T-helper 22 cell (primary cell): ENCODE results near the gene PPP1R37.

ENCODE experiments used
- DNase-seq: peaks from one replicate; pipeline ENCODE4 v3.0.0-alpha.2; 2020; ENCODE audit warnings: low read depth

The PPP1R37 gene

DNA sequence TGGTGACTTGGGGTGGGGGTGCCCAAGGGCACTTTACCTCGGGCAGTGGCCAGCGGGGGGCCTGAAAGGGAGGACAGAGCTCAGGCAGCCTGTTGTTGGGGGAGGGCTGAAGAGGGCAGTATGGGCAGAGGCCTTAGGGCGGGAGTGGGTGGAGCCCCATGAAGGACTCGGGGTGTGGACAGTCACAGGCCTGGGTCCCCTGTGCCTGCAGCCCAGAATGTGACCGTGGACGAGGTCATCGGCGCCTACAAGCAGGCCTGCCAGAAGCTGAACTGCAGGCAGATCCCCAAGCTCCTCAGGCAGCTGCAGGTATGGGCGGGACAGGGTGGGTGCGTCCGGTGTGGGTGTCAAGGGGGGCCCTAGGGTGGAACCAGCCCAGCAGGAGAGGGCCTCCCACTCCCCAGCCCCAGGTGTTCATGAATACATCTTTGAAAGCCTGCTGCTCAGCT, 45.3 kb downstream of the PPP1R37 start:
- no peak for DNase-seq

DNA sequence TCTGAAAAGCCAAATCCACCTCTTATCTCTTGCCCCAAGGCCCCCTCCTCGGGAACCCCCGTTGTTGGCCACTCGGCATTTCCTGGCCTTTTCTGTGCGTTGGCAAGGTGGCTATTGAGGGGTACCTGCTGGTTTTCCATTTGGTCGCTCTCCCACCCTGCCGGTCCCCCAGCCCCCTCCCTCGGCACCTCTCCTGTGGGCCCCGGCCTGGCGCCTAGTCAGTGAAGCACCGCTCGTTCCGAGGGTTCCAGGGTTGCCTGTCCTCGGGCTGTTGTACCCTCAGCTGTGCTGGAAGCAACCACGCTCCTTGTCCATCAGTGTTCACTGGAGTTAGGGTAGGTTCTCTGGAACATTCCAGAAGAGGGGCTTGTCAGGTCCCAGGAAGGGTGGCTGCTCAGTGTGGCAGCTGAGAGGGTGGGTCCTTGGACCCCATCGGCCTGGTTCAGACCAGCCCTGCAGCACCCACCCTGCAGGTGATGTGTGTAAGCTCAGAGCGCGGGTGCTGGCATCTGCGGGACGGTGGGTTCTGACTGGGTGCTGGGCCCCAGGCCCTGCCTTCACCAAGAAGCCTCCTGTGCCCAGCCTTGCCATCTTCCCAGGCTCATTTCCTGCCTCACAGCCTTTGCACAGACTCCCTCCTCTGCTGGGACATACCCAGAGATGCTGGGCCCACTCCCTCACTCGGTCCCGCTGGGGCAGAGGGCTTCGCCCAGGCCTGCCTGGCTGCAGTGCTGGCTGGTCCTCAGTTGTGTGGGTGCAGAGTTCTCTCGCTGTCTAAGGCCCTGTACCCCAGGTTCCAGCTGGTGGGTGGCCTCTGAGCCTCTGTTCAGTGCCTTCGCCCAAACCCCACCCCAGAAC, 46.5 kb downstream of the PPP1R37 start:
- no peak for DNase-seq

DNA sequence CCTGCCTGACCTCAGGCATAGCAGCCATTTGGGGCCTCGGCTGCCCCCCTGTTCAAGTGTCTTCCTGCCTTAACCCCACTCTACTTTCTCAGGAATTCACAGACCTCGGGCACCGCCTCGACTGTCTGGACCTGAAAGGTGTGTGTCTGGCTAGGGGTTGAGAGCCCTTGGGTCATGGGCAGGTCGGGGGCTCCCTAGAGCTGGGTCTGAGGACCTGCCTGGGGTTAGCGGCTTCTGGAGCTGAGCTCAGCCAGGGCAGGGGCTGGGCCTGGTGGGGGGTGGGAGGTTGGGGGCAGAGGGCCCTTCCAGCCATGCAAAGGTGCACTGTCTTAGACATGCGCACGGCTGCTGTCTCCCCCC, 47.1 kb downstream of the PPP1R37 start:
- no peak for DNase-seq

DNA sequence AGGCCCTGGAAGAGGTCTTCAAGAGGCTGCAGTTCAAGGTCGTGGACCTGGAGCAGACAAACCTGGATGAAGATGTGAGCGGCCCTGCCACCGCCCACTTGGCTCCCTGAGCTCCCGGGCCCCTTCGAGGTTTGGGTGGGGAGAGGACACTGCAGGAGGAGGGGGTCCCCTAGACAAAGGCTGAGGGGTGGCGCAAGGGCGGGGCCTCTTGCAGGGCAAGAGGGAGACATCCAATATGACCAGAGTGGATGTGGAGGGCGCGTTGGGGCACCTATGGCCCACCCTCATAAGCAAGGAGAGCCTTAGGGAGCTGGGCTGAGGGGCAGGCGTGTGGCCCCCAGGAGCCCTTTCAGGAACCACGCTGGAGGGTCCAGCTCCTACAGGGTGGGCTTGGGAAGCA, 47.6 kb downstream of the PPP1R37 start:
- no peak for DNase-seq

DNA sequence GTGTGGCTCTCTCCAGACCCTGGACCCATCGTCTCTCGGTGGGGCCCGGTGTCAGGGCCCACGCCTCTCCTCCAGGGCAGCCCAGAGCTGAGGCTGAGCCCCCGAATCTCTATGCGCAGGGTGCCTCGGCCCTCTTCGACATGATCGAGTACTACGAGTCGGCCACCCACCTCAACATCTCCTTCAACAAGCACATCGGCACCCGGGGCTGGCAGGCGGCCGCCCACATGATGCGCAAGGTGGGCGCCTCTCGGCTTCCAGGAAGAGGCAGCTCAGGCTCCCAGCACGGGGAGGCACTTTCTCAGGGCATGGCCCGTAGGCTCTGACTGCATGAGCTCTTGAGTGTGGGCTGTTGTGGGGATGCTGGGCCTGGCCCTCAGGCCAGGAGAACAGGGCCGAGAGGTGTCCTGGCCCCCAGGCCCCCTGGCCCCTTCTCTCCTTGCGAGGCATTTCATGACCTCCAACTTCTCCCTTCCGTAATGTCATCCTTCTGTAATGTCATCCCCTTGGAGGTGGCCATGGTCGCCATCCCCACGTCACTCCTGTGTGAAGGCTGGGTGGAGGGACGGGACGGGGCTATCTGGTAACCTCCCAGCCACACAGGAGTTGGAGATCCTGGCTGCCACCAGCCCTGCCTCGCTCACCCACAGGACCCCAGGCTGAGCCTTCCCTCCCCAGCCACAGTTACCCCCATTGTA, 48.4 kb downstream of the PPP1R37 start:
- no peak for DNase-seq

DNA sequence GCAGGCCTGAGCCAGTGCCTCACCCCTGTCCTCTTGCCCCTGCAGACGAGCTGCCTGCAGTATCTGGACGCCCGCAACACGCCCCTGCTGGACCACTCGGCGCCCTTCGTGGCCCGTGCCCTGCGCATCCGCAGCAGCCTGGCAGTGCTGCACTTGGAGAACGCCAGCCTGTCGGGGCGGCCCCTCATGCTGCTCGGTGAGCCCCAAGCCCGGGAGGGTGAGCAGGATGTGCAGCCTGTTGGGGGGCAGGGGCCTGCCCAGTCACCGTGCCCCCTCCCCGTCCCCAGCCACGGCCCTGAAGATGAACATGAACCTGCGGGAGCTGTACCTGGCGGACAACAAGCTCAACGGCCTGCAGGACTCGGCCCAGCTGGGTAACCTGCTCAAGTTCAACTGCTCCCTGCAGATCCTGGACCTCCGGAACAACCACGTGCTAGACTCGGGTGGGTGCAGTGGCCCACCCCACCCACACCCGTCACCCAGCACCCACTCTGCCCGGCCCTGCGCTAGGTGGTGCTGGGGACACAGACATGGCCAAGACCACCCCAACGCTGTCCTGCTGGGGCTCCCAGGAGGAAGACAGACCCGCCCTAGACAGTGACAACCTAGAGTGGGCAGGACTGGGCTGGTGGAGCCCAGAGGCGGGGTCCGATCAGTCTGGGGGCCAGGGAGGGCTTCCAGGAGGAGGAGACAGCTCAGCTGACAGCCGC, 49.2 kb downstream of the PPP1R37 start:
- DNase-seq: no peak

DNA sequence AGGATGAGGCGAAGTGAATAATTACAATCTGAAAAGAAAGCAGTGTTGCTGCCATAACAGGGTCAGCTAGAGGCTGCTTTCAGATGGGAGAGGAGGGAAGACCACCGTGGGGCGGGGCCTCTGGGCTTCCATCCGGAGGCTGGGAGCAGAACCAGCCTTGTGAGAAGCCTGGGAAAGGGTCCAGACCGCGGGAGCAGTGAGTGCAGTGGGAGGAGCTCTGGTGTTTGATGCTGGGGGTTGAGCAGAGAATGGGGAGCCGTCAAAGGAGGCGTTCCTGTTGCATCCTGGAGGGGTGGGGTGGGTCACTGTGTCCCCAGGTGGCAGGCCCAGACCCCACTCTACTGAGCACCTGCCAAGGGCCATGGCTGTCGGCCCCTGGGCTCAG, 49.7 kb downstream of the PPP1R37 start:
- no peak for DNase-seq

DNA sequence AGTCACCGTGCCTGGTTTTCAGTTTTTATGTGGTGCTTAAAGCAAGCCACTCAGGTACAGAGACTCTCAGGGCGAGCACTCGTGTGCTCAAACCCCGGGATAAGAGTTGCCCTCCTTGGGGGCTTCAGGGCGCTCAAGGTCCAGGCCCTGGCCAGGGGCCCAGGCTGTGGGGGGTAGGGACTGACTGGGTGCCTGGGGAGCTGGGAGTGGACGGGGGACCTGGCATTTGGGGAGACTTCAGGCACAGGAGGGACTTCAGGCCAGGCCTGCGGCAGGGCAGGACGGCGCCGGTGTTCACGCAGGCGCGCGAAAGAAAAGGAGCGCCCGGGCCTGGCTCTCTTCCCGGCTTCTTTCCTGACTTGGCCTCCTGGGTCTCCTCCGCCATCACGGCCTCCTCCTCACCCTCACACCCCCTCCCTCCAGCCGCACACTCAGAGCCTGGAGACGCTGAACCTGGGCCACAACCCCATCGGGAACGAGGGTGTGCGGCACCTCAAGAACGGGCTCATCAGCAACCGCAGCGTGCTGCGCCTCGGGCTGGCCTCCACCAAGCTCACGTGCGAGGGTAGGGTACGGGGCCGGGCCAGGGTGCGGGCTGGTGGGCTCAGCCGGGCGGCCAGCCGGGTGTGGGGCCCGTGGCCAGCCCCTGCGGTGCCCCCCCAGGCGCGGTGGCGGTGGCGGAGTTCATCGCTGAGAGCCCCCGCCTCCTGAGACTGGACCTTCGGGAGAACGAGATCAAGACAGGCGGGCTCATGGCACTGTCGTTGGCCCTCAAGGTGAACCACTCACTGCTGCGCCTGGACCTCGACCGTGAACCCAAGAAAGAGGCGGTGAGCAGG, 51.7 kb downstream of the PPP1R37 start:
- no peak for DNase-seq

DNA sequence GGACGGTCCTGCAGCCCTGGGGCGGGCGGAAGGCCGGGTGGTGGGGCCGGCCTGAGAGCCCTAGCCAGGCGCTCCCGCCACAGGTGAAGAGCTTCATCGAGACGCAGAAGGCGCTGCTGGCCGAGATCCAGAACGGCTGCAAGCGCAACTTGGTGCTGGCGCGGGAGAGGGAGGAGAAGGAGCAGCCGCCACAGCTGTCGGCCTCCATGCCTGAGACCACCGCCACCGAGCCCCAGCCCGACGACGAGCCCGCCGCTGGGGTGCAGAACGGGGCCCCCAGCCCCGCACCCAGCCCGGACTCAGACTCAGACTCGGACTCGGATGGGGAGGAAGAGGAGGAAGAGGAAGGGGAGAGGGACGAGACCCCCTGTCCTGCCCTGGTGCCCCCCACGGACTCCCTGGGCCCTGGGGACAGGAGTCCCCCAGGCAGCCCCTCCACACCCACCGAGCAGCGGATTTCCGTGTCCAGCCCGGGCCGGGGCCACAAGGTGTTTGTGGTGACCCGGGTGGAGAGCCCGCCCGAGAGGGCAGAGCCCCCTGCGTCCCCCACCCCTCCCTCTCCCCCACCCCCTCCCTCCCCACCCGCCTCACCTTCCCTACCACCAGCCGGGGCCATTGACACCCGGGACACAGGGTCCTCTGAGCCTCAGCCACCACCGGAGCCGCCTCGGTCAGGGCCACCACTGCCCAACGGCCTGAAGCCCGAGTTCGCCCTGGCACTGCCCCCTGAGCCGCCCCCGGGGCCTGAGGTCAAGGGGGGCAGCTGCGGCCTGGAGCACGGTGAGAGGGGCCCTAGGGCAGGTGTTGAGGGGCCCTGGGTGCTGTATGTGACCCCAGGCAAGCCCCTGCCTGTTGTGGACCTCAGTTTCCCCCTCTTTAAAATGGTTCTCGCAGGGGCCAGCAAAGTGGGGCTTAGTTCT, 52.6 kb downstream of the PPP1R37 start:
- DNase-seq: no peak

DNA sequence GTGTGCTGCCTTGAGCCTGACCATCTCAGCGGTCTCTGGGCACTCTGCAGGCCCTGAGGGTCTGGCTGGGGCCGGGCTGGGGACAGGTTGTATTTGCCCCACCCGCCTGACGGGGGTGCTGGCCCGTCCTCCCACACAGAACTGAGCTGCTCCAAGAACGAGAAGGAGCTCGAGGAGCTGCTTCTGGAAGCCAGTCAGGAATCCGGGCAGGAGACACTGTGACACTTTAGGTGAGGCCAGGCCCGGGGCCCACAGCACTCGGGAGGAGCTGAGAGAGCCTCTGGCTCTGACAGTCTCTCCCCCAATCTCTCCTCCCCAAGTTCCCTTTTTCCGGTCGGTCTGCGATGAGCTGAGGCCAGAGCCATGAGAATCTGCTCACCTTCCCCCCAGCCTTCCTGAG, 53.3 kb downstream of the PPP1R37 start:
- no peak for DNase-seq

DNA sequence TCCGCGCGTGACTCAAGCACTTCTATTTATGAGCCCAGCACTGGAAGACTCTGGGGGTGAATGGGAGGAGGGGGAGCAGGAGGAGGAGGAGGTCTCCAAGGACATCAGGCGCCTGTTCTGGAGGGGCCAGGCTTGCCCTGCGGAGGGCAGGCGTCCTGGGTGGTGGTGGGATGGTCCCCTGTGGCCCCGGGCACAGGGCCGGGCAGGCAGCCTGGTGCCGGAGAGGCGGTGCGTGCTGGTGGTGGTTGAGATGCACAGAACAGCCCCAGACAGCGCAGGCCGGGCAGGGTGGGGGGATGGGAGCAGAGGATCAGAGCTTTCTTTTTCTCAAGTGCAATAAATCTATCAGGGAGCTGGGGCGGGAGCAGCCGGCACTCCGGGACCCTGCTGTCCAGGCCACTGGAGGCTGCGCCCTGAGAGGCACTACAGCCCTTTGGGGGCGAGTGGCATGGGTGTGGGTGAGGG, 53.8 kb downstream of the PPP1R37 start:
- no peak for DNase-seq

DNA sequence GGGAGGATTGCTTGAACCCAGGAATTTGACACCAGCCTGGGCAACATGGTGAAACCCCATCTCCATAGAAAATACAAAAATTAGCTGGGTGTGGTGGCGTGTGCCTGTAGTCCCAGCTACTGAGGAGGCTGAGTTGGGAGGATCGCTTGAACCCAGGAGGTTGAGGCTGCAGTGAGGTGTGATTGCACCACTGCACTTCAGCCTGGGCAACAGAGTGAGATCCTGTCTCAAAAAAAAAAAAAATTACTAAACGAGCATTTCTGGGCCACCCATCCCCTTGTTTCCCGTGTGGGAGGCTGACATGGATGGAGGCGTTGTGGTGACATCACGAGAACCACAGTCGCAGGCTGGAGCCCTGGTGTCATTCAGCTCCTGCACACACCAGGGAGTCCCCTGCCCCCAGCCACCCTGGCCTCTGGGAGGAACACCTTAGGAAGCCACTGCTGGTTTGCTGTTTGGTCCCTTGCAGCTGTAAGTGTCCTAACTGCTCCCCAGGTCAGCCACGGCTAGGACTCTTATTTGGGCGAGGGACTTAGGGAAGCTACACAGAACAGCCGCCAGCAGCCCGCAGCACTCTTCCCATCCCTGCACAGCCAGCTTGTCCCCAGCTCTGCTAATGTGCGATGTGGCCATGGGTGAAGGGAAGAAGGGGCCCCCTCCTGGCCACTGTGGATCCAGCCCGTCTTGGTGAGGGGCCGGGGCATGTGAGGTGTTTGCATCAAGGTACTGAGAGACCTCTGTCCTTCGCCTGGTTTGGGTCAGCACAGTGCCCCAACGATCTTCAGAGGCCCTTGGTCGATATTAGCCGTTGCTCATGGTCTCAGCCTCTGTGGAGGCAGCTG, 55.1 kb downstream of the PPP1R37 start:
- no peak for DNase-seq

DNA sequence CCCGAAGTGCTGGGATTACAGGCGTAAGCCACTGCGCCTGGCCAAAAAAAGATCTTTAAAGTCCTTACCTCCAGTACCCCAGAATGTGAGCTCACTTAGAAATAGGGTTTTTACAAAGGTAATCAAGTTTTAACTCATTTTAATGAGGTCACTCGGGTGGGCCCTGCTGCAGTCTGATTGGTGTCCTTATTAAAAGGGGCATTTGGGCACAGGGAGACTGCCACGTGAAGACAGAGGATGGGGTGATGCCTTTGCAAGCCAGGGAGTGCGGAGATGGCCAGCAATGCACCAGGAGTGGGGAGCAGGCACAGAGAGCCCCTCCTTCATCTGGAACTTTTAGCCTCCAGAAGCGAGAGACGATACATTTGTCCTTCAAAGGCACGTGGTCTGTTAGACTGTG, 56.1 kb downstream of the PPP1R37 start:
- DNase-seq: no peak

DNA sequence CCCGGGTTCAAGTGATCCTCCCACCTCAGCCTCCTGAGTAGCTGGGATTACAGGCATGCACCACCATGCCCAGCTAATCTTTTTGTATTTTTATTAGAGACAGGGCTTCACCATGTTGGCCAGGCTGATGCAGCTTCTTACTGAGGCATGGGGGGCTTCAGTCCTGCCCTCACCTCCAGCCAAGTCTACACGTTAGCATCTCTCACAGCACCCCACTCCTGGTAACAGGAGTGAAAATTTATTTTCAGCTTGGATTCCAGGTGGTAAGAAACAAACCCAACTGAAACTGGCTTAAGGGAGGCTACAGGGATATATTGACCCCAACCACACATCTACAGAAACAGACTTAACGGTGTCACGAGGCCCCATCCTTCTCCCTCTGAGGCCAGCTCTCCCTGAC, 57.2 kb downstream of the PPP1R37 start:
- no peak for DNase-seq

DNA sequence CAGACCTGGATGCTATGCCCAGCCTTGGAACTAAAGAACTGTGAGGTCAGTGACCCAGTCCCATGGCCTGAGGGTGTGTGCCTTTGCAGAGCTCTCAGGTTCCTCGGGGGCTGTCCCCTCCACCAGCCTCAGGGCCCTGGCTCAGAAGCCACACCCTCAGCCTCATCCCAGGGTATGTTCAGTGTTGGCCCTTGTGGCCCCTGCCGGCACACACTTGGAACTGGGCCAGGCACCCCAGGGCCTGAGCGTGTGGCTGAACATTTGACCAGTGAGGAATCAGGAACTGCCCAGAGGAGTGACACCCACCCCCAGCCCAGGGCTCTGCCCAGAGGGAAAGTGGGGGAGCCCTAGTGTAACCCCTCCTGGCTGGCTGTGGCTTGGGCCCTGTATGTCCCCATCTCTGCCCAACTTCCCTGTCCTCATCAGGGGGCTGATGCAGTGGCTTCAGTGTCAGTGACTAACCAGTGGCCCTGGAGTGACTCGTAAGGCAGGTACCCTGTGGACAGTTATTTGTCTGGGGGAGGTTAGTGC, 57.8 kb downstream of the PPP1R37 start:
- DNase-seq: no peak

DNA sequence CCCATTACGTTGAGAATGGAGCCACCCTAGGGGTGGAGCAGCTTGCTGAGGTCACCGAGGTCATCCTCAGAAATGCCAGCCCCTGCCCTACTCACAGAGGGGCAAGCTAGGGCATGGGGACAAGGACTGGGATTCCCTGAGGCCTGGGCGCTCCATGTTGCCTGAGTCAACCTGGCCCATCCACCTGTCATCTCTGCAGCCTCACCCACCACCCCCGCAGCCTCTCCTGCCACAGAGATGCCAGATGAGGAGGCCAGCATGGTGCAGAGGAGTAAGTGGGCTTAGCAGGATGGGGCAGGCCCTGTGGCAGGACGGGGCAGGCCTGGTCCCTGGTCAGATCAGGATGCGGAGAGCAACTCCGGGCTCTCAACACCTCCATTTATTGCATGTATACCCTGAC, 58.3 kb downstream of the PPP1R37 start:
- DNase-seq: no peak

DNA sequence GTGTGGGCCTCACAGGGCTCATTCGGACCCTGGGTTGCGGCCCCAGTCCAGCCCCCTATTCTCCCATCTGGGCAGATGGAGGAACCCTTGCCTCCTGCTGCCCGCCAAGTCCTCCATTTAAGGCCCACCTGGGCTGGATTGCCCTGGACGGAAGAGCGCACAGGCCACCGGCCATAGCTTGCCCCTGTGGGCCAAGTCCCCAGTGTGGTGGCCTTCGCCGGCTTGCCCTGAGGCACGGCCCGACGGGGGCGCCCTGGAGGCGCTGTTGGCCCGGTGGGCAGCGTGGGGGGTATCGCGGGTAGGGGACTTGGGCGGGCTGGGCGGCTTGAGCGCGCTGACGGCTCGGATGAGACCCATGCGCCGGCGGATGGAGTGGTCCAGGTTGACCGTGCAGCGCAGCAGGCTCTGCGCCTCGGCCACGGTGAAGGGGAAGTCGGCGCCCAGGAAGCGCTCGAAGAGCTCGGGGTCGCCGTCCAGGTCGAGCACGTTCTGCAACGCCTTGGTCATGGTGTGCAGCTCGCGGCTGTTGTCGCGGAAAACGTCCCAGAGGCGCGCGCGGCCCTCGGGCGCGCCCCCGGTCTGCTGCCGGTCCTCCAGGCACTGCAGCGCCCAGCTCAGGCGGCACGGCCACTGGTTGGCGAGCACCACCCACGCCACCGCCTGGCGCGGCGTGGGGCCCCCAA, 59.0 kb downstream of the PPP1R37 start:
- no peak for DNase-seq

DNA sequence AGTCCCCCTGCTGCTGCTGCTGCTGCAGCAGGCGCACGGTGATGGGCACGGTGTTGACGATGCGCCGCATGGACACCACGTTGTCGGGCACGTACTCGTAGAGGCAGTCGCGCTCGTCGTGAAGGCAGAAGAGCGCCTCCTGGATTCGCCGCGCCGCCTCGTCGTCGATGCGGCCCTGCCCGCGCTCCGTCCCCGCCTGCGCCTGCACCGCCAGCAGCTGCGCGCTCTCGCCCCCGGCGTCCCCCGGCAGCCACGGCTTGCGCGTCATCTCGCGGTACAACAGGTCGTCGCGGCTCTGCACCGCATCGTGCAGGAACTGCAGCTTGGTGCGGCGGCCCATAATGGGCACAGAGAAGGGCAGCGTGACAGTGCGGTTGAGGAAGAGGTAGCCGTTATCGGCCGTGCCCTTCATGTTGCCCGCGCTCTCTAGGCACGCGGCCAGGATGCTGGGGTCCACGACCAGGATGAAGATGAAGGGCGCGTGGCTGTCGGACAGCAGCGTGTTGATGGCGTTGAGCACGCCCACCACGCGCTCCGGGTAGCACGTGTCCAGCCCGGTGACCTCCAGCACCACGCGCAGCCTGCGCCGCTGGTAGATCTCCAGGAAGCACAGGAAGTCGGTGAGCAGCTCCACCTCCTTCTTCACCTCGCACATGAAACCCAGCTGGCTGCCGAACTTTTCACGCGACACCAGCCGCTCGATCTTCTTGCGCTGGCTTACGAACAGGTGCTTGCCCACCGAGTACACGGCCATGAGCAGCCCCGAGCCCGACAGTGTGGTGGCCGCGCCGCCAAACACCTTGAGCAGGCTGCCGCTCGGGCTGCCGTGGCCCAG, 59.7 kb downstream of the PPP1R37 start:
- DNase-seq: peak; percentile 18
